SK-N-SH (cell line): ENCODE measurements around the gene ATP11A. TPM values are rescaled to one million over a fixed set of nuclear protein-coding genes. Genes with fewer than 3 reads are reported as not detected.

ENCODE experiments used
- CTCF ChIA-PET: fragments of 300-600, 350-600 bp; formaldehyde crosslinking; extraction: SDS; loops from one replicate; lab custom pipeline; 2021; lab: Yijun Ruan, JAX
- POLR2A ChIA-PET: fragments of 350-600 bp; sonication (Branson Sonifier 250); formaldehyde crosslinking; extraction: SDS; loops from one replicate; lab custom pipeline; 2020; ENCODE audit warnings: antibody characterized with exemption, inconsistent platforms; lab: Yijun Ruan, JAX
- DNase-seq: peaks from one replicate; pipeline ENCODE4 v3.0.0; 2012
- H2AFZ ChIP-seq: fragments of 200-600 bp; sonication (generic); 2 replicates; pipeline ENCODE4 v1.8.1; 2016; ENCODE audit warnings: antibody characterized with exemption, mild to moderate bottlenecking, low read depth
- H3F3A ChIP-seq: fragments of 200-600 bp; sonication (generic); replicated peaks from 2 replicates; pipeline ENCODE3; 2016; ENCODE audit warnings: antibody characterized with exemption, mild to moderate bottlenecking; ENCODE audit not compliant: insufficient read depth
- H3K27ac ChIP-seq, 2 experiments: fragments of 200-500 bp in 1 of 2; fragments of 200-600 bp in 1 of 2; sonication (Bioruptor generic) in 1 of 2; sonication (generic), shearing (Covaris generic) in 1 of 2; 2 replicates each; pipeline versions ENCODE4 v1.5.1 to v1.6.1; 2014 to 2016; ENCODE audit warnings: low read depth in 2 of 2, inconsistent platforms in 1 of 2, low read length in 1 of 2, mild to moderate bottlenecking in 1 of 2, mixed read lengths in 1 of 2
- H3K27me3 ChIP-seq: fragments of 200-600 bp; sonication (generic), shearing (Covaris generic); 2 replicates; pipeline ENCODE4 v1.6.1; 2016; ENCODE audit warnings: mixed run types; ENCODE audit not compliant: insufficient read depth
- H3K36me3 ChIP-seq, 2 experiments: fragments of 200-500 bp in 1 of 2; fragments of 200-600 bp in 1 of 2; sonication (Bioruptor generic) in 1 of 2; sonication (generic) in 1 of 2; replicated peaks in 1 of 2; 2 replicates each; pipeline versions ENCODE3 to v1.5.1; 2014 to 2016; ENCODE audit warnings: low read length in 1 of 2, mild to moderate bottlenecking in 1 of 2; ENCODE audit not compliant: insufficient read depth in 2 of 2, control insufficient read depth in 1 of 2
- H3K4me1 ChIP-seq, 2 experiments: fragments of 200-500 bp in 1 of 2; fragments of 200-600 bp in 1 of 2; sonication (Bioruptor generic) in 1 of 2; sonication (generic), shearing (Covaris generic) in 1 of 2; 2 replicates each; pipeline versions ENCODE4 v1.5.1 to v1.6.1; 2014 to 2016; ENCODE audit warnings: low read depth in 1 of 2, low read length in 1 of 2, mixed run types in 1 of 2; ENCODE audit not compliant: insufficient read depth in 2 of 2, control insufficient read depth in 1 of 2
- H3K4me2 ChIP-seq: fragments of 200-600 bp; sonication (generic), shearing (Covaris generic); 2 replicates; pipeline ENCODE4 v1.6.1; 2017; ENCODE audit warnings: mixed run types
- H3K4me3 ChIP-seq, 2 experiments: fragments of 200-500 bp in 1 of 2; fragments of 200-600 bp in 1 of 2; sonication (Bioruptor generic) in 1 of 2; sonication (generic), shearing (Covaris generic) in 1 of 2; 2 replicates each; pipeline versions ENCODE4 v1.5.1 to v1.8.1; 2014 to 2016; ENCODE audit warnings: low read depth in 2 of 2, inconsistent platforms in 1 of 2, low read length in 1 of 2, mild to moderate bottlenecking in 1 of 2, mixed read lengths in 1 of 2, moderate library complexity in 1 of 2
- H3K79me2 ChIP-seq: fragments of 200-600 bp; sonication (generic); 2 replicates; pipeline ENCODE4 v1.8.1; 2017; ENCODE audit warnings: mild to moderate bottlenecking; ENCODE audit not compliant: insufficient read depth
- H3K9ac ChIP-seq: fragments of 200-600 bp; sonication (generic); 2 replicates; pipeline ENCODE4 v1.6.1; 2017; ENCODE audit warnings: mixed run types
- H3K9me2 ChIP-seq: fragments of 200-600 bp; sonication (generic); 2 replicates; pipeline ENCODE4 v1.6.1; 2017; ENCODE audit warnings: mixed run types
- H3K9me3 ChIP-seq: fragments of 200-600 bp; sonication (generic); 2 replicates; pipeline ENCODE4 v1.6.1; 2017; ENCODE audit warnings: mixed run types, mild to moderate bottlenecking, moderate library complexity
- H4K20me1 ChIP-seq: fragments of 200-600 bp; sonication (generic); 2 replicates; pipeline ENCODE4 v1.6.1; 2017; ENCODE audit warnings: mild to moderate bottlenecking, mixed run types; ENCODE audit not compliant: insufficient read depth
- CHD2 ChIP-seq: fragments of 150-350 bp; IDR thresholded peaks from 2 replicates; pipeline ENCODE4 v1.6.1; 2018; ENCODE audit warnings: low read length; ENCODE audit not compliant: partially characterized antibody
- CTCF ChIP-seq: fragments of 200-600 bp; sonication (generic); IDR thresholded peaks from 2 replicates; pipeline ENCODE4 v1.6.1; 2017; ENCODE audit warnings: antibody characterized with exemption, mild to moderate bottlenecking, moderate library complexity
- ELF1 ChIP-seq: IDR thresholded peaks from 2 replicates; pipeline ENCODE4 v1.4.0; 2012
- EP300 ChIP-seq, 2 experiments: IDR thresholded peaks; 2 replicates each; pipeline versions ENCODE4 v1.4.0 to v1.6.1; 2012; ENCODE audit warnings: borderline replicate concordance in 1 of 2, low read depth in 1 of 2, low read length in 1 of 2
- FOXJ3 ChIP-seq: sonication (generic); formaldehyde crosslinking; IDR thresholded peaks from 2 replicates; pipeline ENCODE4 v1.5.1; 2020; ENCODE audit warnings: mild to moderate bottlenecking, missing genetic modification reagents
- FOXM1 ChIP-seq: IDR thresholded peaks from 2 replicates; pipeline ENCODE4 v1.4.0; 2012; ENCODE audit warnings: low read depth, mild to moderate bottlenecking
- IRF3 ChIP-seq: fragments of 150-350 bp; IDR thresholded peaks from 2 replicates; pipeline ENCODE4 v1.6.1; 2016; ENCODE audit warnings: mild to moderate bottlenecking, low read depth, low read length
- JUND ChIP-seq: IDR thresholded peaks from 2 replicates; pipeline ENCODE4 v1.4.0; 2012
- MXI1 ChIP-seq: IDR thresholded peaks from 2 replicates; pipeline ENCODE4 v1.6.1; 2012; ENCODE audit warnings: mild to moderate bottlenecking, low read depth, low read length, improper control_type of control experiment
- NFIC ChIP-seq: IDR thresholded peaks from 2 replicates; pipeline ENCODE4 v1.4.0; 2012; ENCODE audit warnings: borderline replicate concordance
- PBX3 ChIP-seq: IDR thresholded peaks from 2 replicates; pipeline ENCODE4; 2012
- POLR2AphosphoS5 ChIP-seq: IDR thresholded peaks from 2 replicates; pipeline ENCODE4 v1.6.1; 2012; ENCODE audit warnings: low read depth, low read length
- RFX5 ChIP-seq: IDR thresholded peaks from 2 replicates; pipeline ENCODE4 v1.6.1; 2012; ENCODE audit warnings: mild to moderate bottlenecking, improper control_type of control experiment, low read length
- SMC3 ChIP-seq: IDR thresholded peaks from 2 replicates; pipeline ENCODE4 v1.6.1; 2012; ENCODE audit warnings: low read depth, low read length, improper control_type of control experiment
- TAF1 ChIP-seq: IDR thresholded peaks from 2 replicates; pipeline ENCODE4 v1.6.1; 2012; ENCODE audit warnings: low read depth, mild to moderate bottlenecking, low read length, moderate library complexity, borderline replicate concordance
- USF1 ChIP-seq: IDR thresholded peaks from 2 replicates; pipeline ENCODE4 v1.4.0; 2012; ENCODE audit warnings: low read depth, borderline replicate concordance
- USF2 ChIP-seq: fragments of 150-350 bp; IDR thresholded peaks from 2 replicates; pipeline ENCODE4 v1.6.1; 2017; ENCODE audit warnings: antibody characterized with exemption, low read length, low read depth, borderline replicate concordance
- ZBTB33 ChIP-seq: IDR thresholded peaks from 2 replicates; pipeline ENCODE4 v1.4.0; 2012; ENCODE audit warnings: low read depth, borderline replicate concordance
- WGBS: methylation state at CpG from one replicate; pipeline ENCODE4 v1.1.6; 2017; ENCODE audit warnings: low lambda C conversion rate; 5-methylcytosine and 5-hydroxymethylcytosine counted together
- polyA plus RNA-seq, 3 experiments: library from polyadenylated mRNA; depleted of rRNA; stranded (reverse); fragments of >200 nt; gene quantifications; 2 replicates each; pipeline ENCODE4 v1.2.3, GENCODE V29; 2012

Gene ATP11A
- polyA plus RNA-seq, 1 of the 3 experiments (the other 2 are of a cell fraction), result 4.1 TPM

GRCh38 chr13:112931028-112931934 lies 241.4 kb downstream of the ATP11A start (continued):
- TF ChIP-seq SMC3 (0 out of 2 replicates have a peak, but pooled peaks have one; percentile 6), ELF1 (no peak), PBX3 (no peak), MXI1 (peak; percentile 60; the same call in 1 of the 2 replicates), FOXJ3 (CRISPR knock-in tag) (no peak)
- TF ChIP-seq, all 33 proteins: peak for 4

- Histone ChIP-seq H3K4me3 (no peak overlapping the region), H4K20me1 (no peaks in the 10 kb centered on the region), H3K79me2 (no peaks in the 10 kb centered on the region), H3F3A (no peaks in the 10 kb centered on the region), H3K36me3 (no peaks in the 10 kb centered on the region), H3K4me1 (peaks cover 0 to 49% of the 10 kb centered on the region in 2 experiments; a peak in 2 of 4 replicates), H2AFZ (no peak overlapping the region), H3K4me2 (no peak overlapping the region), H3K27me3 (peaks cover 13% of the 10 kb centered on the region; the same call in 1 of the 2 replicates), H3K9me2 (no peaks in the 10 kb centered on the region), H3K9me3 (no peaks in the 10 kb centered on the region), H3K9ac (no peak overlapping the region), H3K27ac (no peak overlapping the region)
- no peak for DNase-seq
- TF ChIP-seq NFIC, result no peak
- no peak for TF ChIP-seq ELF1
- TF ChIP-seq SMC3, result no peak
- no peak for TF ChIP-seq POLR2AphosphoS5
- no peak for TF ChIP-seq USF1
- TF ChIP-seq FOXM1, result no peak
- TF ChIP-seq JUND, result no peak
- no peak for TF ChIP-seq CTCF
- no peak for TF ChIP-seq IRF3
- TF ChIP-seq TAF1, result no peak
- TF ChIP-seq USF2, result no peak
- no peak for TF ChIP-seq RFX5
- no peak for TF ChIP-seq PBX3
- no peak for TF ChIP-seq CHD2
- no peak for TF ChIP-seq EP300 (IDR thresholded peaks at IDR 0.05; ENCODE audit: borderline replicate concordance in 1 of 2, low read depth in 1 of 2, low read length in 1 of 2)
- TF ChIP-seq ZBTB33, result no peak
- WGBS, result 62% methylated on average over 9 of the region's 9 CpGs
- ChIA-PET CTCF (interaction anchor here (0.9 to 1.9 kb wide), 10 partner anchors 9 to 120 kb away, joined by 3 to 11 read pairs (median 4); no protein-coding TSS in a partner anchor), POLR2A (no interaction called here)
Observed at GRCh38 chr13:112932971-112933370, 243.1 kb downstream of the ATP11A start.
